Kidney epithelial cell (primary cell): ENCODE measurements around the gene CDKL4. TPM values are rescaled to one million over a fixed set of nuclear protein-coding genes. Genes with fewer than 3 reads are reported as not detected.
A peak's percentile ranks its signal among the peaks of the same experiment; 100 is the strongest.

Experiments used
- DNase-seq: peaks from one replicate; pipeline ENCODE4 v3.0.0-alpha.2; 2010; ENCODE audit warnings: low read depth
- H3K27me3 ChIP-seq: 2 replicates; pipeline ENCODE4 v1.6.0; 2011; ENCODE audit warnings: low read length; ENCODE audit not compliant: control insufficient read depth, insufficient read depth
- H3K36me3 ChIP-seq: 2 replicates; pipeline ENCODE4 v1.5.1; 2011; ENCODE audit warnings: low read length; ENCODE audit not compliant: control insufficient read depth, insufficient read depth
- H3K4me3 ChIP-seq: 2 replicates; pipeline ENCODE4 v1.5.1; 2011; ENCODE audit warnings: low read depth, mild to moderate bottlenecking, control low read depth, low read length
- CTCF ChIP-seq: IDR thresholded peaks from 2 replicates; pipeline ENCODE4 v1.5.1; 2011; ENCODE audit warnings: mild to moderate bottlenecking, moderate library complexity, low read length, control low read depth, inconsistent platforms; ENCODE audit not compliant: insufficient read depth, poor library complexity, severe bottlenecking
- total RNA-seq: library from RNA; depleted of rRNA; stranded (reverse); fragments of >200 nt; gene quantifications from 2 replicates; pipeline ENCODE4 v1.2.3, GENCODE V29; 2015

Gene CDKL4
- 1.2 TPM in 1 of 2 replicates, not detected in the other for total RNA-seq

- no peaks in the 10 kb centered on the region for H3K36me3 ChIP-seq
- no peak for DNase-seq
- no peaks in the 10 kb centered on the region for H3K27me3 ChIP-seq
- peak within 1 kb of the TSS; percentile 48 for H3K4me3 ChIP-seq
- no peak for TF ChIP-seq CTCF
Observed at GRCh38 chr2:39243469-39244123, at the start of gene CDKL4. Gene CDKL4, minus strand, starts transcription at chr2:39243970.

GRCh38 chr2:39290433-39290832, 46.7 kb upstream of the CDKL4 start:
- no peaks in the 10 kb centered on the region for H3K27me3 ChIP-seq
- H3K4me3 ChIP-seq: no peak overlapping the region
- H3K36me3 ChIP-seq: no peaks in the 10 kb centered on the region
- no peak for TF ChIP-seq CTCF
- no peak for DNase-seq

- TF ChIP-seq CTCF: no peak
- Histone ChIP-seq H3K36me3 (no peaks in the 10 kb centered on the region), H3K4me3 (no peak overlapping the region), H3K27me3 (no peaks in the 10 kb centered on the region)
- DNase-seq: no peak
Observed at GRCh38 chr2:39289609-39290008, 45.8 kb upstream of the CDKL4 start.

- no peak overlapping the region for H3K4me3 ChIP-seq
- no peak for DNase-seq
- H3K36me3 ChIP-seq: no peaks in the 10 kb centered on the region
- no peak for TF ChIP-seq CTCF
- no peaks in the 10 kb centered on the region for H3K27me3 ChIP-seq
Observed at GRCh38 chr2:39283561-39283960, 39.8 kb upstream of the CDKL4 start.

- no peak for DNase-seq
- no peak for TF ChIP-seq CTCF
- Histone ChIP-seq H3K27me3 (no peaks in the 10 kb centered on the region), H3K4me3 (no peak overlapping the region), H3K36me3 (no peaks in the 10 kb centered on the region)
Observed at GRCh38 chr2:39281391-39281790, 37.6 kb upstream of the CDKL4 start.

GRCh38 chr2:39275016-39275415, 31.2 kb upstream of the CDKL4 start:
- H3K36me3 ChIP-seq: peaks cover 1% of the 10 kb centered on the region

More at GRCh38 chr2:39275016-39275415, 31.2 kb upstream of the CDKL4 start:
- H3K4me3 ChIP-seq: no peak overlapping the region
- no peak for DNase-seq
- no peaks in the 10 kb centered on the region for H3K27me3 ChIP-seq
- TF ChIP-seq CTCF: no peak
